ENCODE measurements around the gene ZMYM1. TPM values are rescaled to one million over a fixed set of nuclear protein-coding genes. Genes with fewer than 3 reads are reported as not detected.
"Not testable (repeated sequence)": the region's sequence is repeated elsewhere in the genome, so short reads cannot be mapped to it uniquely, and the experiment has no call there.

ZMYM1 gene
- total RNA-seq, 1 donor from 2014 or later: 12.6 TPM

DNA sequence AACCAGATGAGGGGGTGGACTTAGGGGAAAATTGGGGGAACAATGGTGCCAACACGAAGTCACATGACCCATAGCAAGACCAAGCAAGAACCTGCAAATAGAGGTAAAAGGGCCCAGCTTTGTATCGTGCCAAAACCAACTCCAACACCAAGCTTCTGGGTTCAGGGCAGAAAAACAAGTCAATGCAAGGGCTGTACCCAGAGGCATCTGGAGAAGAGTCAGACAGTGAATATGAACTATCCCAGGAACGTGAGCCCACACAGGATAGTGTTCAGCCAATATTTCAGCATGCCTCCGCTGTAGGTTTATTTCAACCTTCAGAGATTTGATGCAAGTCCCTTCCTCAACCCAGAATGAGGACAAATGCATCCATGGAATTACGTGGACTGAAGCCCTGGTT is 32.5 kb upstream of the ZMYM1 start:
- no peaks in the 10 kb centered on the region for H3K4me1 ChIP-seq
- H3K9me3 ChIP-seq: no peaks in the 10 kb centered on the region
- H3K27ac ChIP-seq: no peak overlapping the region
- no peak for TF ChIP-seq CTCF (IDR thresholded peaks at IDR 0.05)
- ATAC-seq (no peak), DNase-seq (no peak)
- intact Hi-C loops (cut with DNase I): no loop called here
- H3K4me3 ChIP-seq: no peak overlapping the region
- H3K27me3 ChIP-seq (ENCODE audit: low read depth): no peaks in the 10 kb centered on the region
- no peaks in the 10 kb centered on the region for H3K36me3 ChIP-seq

- Histone ChIP-seq H3K27ac (no peak overlapping the region), H3K4me1 (no peaks in the 10 kb centered on the region), H3K27me3 (ENCODE audit: low read depth) (no peaks in the 10 kb centered on the region), H3K9me3 (no peaks in the 10 kb centered on the region), H3K4me3 (no peak overlapping the region), H3K36me3 (no peaks in the 10 kb centered on the region)
- TF ChIP-seq CTCF (IDR thresholded peaks at IDR 0.05): no peak
- ATAC-seq: no peak
- DNase-seq: no peak
- intact Hi-C loops (cut with DNase I): no loop called here
Observed at GRCh38 chr1:35047188-35047858, 31.9 kb upstream of the ZMYM1 start.

GRCh38 chr1:35049116-35049515 is 30.1 kb upstream of the ZMYM1 start:
- no peak for ATAC-seq
- TF ChIP-seq CTCF (IDR thresholded peaks at IDR 0.05): no peak
- DNase-seq: no peak
- no peak overlapping the region for H3K4me3 ChIP-seq
- H3K4me1 ChIP-seq: no peaks in the 10 kb centered on the region
- H3K27ac ChIP-seq: no peak overlapping the region
- H3K27me3 ChIP-seq (ENCODE audit: low read depth): no peaks in the 10 kb centered on the region
- intact Hi-C loops (cut with DNase I): no loop called here
- no peaks in the 10 kb centered on the region for H3K9me3 ChIP-seq
- no peaks in the 10 kb centered on the region for H3K36me3 ChIP-seq

- no peak for TF ChIP-seq CTCF (IDR thresholded peaks at IDR 0.05)
Observed at GRCh38 chr1:35053433-35053832, 25.8 kb upstream of the ZMYM1 start.

GRCh38 chr1:35054282-35054681 is 24.9 kb upstream of the ZMYM1 start:
- H3K27me3 ChIP-seq (ENCODE audit: low read depth); H3K4me3 ChIP-seq; DNase-seq; H3K36me3 ChIP-seq; ATAC-seq; H3K9me3 ChIP-seq; H3K4me1 ChIP-seq; H3K27ac ChIP-seq; intact Hi-C loops (cut with DNase I): not testable (repeated sequence)

More at GRCh38 chr1:35053433-35053832, 25.8 kb upstream of the ZMYM1 start:
- intact Hi-C loops (cut with DNase I): no loop called here
- no peak overlapping the region for H3K27ac ChIP-seq
- H3K4me3 ChIP-seq: no peak overlapping the region
- H3K36me3 ChIP-seq: no peaks in the 10 kb centered on the region
- H3K4me1 ChIP-seq: no peaks in the 10 kb centered on the region
- no peaks in the 10 kb centered on the region for H3K9me3 ChIP-seq
- no peak for DNase-seq
- H3K27me3 ChIP-seq (ENCODE audit: low read depth): no peaks in the 10 kb centered on the region
- ATAC-seq: no peak

- H3K27me3 ChIP-seq (ENCODE audit: low read depth); DNase-seq; H3K27ac ChIP-seq; H3K36me3 ChIP-seq; intact Hi-C loops (cut with DNase I); H3K9me3 ChIP-seq; H3K4me1 ChIP-seq; H3K4me3 ChIP-seq; ATAC-seq: not testable (repeated sequence)
Observed at GRCh38 chr1:35058321-35058720, 20.9 kb upstream of the ZMYM1 start.
